Activated T-helper 2 cell treated with anti-CD3 and anti-CD28 coated beads, Interferon-gamma antibody, Interleukin-2, Interleukin-4, amounts not matched to agents 10 μg/mL and 5 μg/mL and 100 μg/mL, durations not matched to agents 14 hours and 24 hours and 36 hours (primary cell): ENCODE measurements around the gene MCF2L. TPM values are rescaled to one million over a fixed set of nuclear protein-coding genes. Genes with fewer than 3 reads are reported as not detected.

Source experiments
- DNase-seq: peaks from one replicate; pipeline ENCODE4 v3.0.0; 2021; ENCODE audit warnings: low spot score
- H3K27ac Mint-ChIP-seq: one replicate; pipeline ENCODE4 v1.8.0; 2021; ENCODE audit warnings: mixed read lengths
- H3K27me3 Mint-ChIP-seq: one replicate; pipeline ENCODE4 v1.8.0; 2021; ENCODE audit warnings: low read depth, mixed read lengths
- H3K36me3 Mint-ChIP-seq: one replicate; pipeline ENCODE4 v1.8.0; 2021; ENCODE audit warnings: low read depth, mixed read lengths
- H3K4me1 Mint-ChIP-seq: one replicate; pipeline ENCODE4 v1.8.0; 2021; ENCODE audit warnings: low read depth, mixed read lengths
- H3K4me3 Mint-ChIP-seq: one replicate; pipeline ENCODE4 v1.8.0; 2021; ENCODE audit warnings: low read depth, mild to moderate bottlenecking, moderate library complexity, mixed read lengths
- H3K9me3 Mint-ChIP-seq: one replicate; pipeline ENCODE4 v1.8.0; 2021; ENCODE audit warnings: mixed read lengths
- intact Hi-C: fragments of 100-400 bp; cut with micrococcal nuclease; formaldehyde crosslinking; loops from one replicate; pipeline ENCODE4 v1.15.1; 2023
- total RNA-seq: library from RNA; stranded (reverse); gene quantifications from 2 replicates; pipeline ENCODE4 v1.2.3, GENCODE V29; 2022

The MCF2L gene
- total RNA-seq, 1 donor from 2014 or later, result 0.23 TPM

- Mint-ChIP-seq H3K27me3 (no peaks in the 10 kb centered on the region), H3K4me1 (no peaks in the 10 kb centered on the region), H3K9me3 (no peaks in the 10 kb centered on the region), H3K36me3 (no peaks in the 10 kb centered on the region), H3K27ac (no peak overlapping the region), H3K4me3 (no peak overlapping the region)
- intact Hi-C loops, result no loop called here
- no peak for DNase-seq
These were observed 48.6 kb downstream of the MCF2L start for GRCh38 chr13:113017506-113018215.

GRCh38 chr13:113018676-113019465 lies 49.9 kb downstream of the MCF2L start:
- intact Hi-C loops, result no loop called here
- Mint-ChIP-seq H3K27ac (no peak overlapping the region), H3K4me1 (no peaks in the 10 kb centered on the region), H3K27me3 (no peaks in the 10 kb centered on the region), H3K4me3 (no peak overlapping the region), H3K9me3 (no peaks in the 10 kb centered on the region), H3K36me3 (no peaks in the 10 kb centered on the region)
- no peak for DNase-seq

DNA sequence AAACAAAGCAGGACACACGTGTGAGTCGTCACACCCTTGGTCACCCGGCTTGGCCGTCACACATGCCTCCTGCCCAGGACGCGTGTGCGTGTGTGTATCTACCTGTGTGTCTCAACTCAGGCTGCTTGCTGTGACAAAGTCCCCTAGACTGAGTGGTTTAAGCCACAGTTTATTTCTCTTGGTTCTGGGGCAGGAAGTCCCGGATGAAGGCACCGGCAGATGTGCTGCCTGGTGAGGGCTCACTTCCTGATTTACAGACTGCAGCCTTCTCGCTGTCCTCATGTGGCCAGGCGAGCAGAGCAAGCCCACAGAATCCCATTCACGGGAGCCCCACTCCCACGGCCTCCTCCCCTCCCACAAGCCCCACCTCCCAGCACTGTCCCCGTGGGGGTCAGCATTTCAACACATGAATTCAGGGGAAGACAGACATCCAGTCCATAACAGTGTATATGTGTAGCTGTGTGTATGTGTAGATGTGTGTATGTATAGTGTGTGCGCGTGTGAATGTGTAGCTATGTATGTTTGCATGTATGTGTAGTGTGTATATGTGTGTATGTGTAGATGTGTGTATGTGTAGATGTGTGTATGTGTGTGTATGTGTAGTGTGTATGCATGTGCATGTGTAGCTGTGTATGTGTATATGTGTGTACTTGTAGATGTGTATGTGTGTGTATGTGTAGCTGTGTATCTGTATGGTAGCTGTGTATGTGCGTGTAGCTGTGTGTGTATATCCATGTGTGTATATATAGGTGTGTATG lies 51.5 kb downstream of the MCF2L start:
- intact Hi-C loops, result no loop called here
- H3K9me3 Mint-ChIP-seq, result no peaks in the 10 kb centered on the region
- no peak overlapping the region for H3K4me3 Mint-ChIP-seq
- no peaks in the 10 kb centered on the region for H3K4me1 Mint-ChIP-seq
- no peaks in the 10 kb centered on the region for H3K36me3 Mint-ChIP-seq
- no peak overlapping the region for H3K27ac Mint-ChIP-seq
- DNase-seq, result no peak
- H3K27me3 Mint-ChIP-seq, result no peaks in the 10 kb centered on the region

DNA sequence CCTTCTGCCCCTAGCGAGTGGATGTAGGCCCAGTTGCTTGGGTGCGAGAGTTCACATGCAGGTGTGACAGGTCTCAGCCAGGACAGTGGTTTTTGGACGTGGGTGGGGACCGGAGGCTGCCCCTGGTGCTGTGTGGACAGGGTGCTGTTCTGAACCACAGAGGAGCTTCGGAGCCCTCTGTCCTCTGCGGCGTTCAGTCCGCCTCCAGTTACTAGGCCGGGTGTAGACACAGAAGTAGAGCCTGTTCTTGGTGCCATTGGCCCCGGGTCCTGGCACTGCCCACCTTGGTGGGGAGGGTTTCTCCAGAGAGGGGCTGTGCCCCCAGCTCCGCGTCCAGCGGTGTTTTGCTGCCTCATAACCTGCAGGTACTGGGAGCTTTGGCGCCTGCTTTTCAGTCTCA lies 52.4 kb downstream of the MCF2L start:
- Mint-ChIP-seq H3K4me3 (no peak overlapping the region), H3K4me1 (no peaks in the 10 kb centered on the region)
- intact Hi-C loops, result no loop called here

DNA sequence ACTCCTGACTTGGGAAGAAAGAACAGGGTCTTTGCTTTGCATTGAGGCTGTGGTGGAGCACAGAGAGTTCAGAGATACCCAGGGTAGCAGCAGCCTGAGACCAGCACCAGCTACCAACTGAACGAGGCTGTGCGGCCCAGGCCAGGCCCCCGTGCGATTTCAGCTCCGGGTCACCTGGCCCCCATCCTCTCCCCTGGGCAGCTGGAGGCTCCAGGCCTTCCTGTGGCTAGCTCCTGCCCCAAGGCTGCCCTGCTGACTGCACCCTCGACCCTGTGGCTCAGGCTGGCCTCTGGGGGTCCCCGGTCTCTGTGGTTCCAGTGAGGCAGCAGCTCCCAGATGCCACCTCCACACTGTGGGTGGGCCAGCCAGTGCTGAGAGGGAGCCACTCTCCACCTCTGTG lies 52.8 kb downstream of the MCF2L start:
- H3K27ac Mint-ChIP-seq, result no peak overlapping the region
- intact Hi-C loops, result no loop called here
- no peak for DNase-seq
- H3K4me3 Mint-ChIP-seq, result no peak overlapping the region
- no peaks in the 10 kb centered on the region for H3K27me3 Mint-ChIP-seq
- no peaks in the 10 kb centered on the region for H3K4me1 Mint-ChIP-seq
- H3K9me3 Mint-ChIP-seq, result no peaks in the 10 kb centered on the region
- no peaks in the 10 kb centered on the region for H3K36me3 Mint-ChIP-seq

More for the DNA sequence above, 52.4 kb downstream of the MCF2L start:
- no peak overlapping the region for H3K27ac Mint-ChIP-seq
- H3K9me3 Mint-ChIP-seq, result no peaks in the 10 kb centered on the region
- DNase-seq, result no peak
- no peaks in the 10 kb centered on the region for H3K27me3 Mint-ChIP-seq
- no peaks in the 10 kb centered on the region for H3K36me3 Mint-ChIP-seq

DNA sequence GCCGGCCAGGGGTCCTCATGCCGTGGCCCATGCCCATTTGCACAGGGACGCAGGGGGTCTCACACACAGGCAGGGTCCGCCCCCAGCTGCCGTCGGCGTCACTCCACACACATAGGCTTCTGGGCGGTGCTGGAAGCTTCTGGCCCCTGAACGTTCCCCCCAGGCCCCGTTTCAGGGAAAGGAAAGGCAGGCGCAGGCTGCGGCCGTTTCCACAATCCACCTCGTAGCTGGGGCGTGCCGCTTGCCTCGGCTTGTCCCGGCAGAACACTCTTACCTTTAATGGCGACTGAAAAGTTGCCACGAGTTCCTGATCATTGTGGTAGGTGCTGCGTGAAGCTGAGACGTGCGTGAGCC lies 53.4 kb downstream of the MCF2L start:
- DNase-seq, result no peak
- Mint-ChIP-seq H3K9me3 (no peaks in the 10 kb centered on the region), H3K27me3 (no peaks in the 10 kb centered on the region), H3K36me3 (no peaks in the 10 kb centered on the region), H3K27ac (no peak overlapping the region), H3K4me1 (no peaks in the 10 kb centered on the region), H3K4me3 (no peak overlapping the region)
- intact Hi-C loops, result no loop called here

DNA sequence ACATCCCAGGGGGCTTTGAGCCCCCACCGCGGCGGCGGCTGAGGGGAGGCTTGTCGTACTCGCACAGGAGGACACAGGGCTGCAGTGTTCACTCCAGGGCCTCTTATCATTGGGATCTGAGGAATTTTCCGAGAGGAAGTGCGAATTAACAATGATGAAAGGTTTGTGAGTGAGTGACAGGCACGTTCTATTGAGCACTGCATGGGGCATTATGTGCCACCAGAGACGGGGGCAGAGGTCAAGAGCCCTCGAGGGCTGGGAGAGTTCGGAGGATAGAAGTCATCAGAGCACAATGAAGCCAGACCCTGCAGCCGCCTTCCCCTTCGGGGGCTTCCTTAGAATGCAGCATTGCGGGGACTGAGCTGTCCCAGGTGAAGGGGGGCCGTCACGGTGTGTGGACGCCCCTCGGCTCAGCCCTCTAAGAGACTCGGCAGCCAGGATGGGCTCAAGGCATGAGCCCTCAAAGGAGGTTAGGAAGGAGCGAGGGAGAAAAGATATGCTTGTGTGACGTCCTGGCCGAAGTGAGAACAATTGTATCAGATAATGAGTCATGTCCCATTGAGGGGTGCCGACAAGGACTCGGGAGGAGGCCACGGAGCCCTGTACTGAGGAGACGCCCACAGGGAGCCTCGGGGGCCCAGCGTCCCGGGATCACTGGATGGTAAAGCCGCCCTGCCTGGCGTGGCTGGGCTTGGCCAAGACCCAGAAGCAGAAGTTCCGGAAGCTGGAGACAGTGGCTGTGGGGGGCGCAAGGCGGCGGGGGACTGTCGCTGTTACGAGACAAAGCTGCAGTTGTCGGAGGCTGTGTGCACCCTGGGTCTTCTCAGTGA lies 53.9 kb downstream of the MCF2L start:
- no peak overlapping the region for H3K27ac Mint-ChIP-seq
- no peaks in the 10 kb centered on the region for H3K4me1 Mint-ChIP-seq
- H3K4me3 Mint-ChIP-seq, result no peak overlapping the region
- no peak for DNase-seq
- no peaks in the 10 kb centered on the region for H3K27me3 Mint-ChIP-seq
- no peaks in the 10 kb centered on the region for H3K9me3 Mint-ChIP-seq
- intact Hi-C loops, result no loop called here
- no peaks in the 10 kb centered on the region for H3K36me3 Mint-ChIP-seq

GRCh38 chr13:113023694-113024430 lies 54.8 kb downstream of the MCF2L start:
- DNase-seq, result no peak
- H3K4me3 Mint-ChIP-seq, result no peak overlapping the region
- intact Hi-C loops, result no loop called here

GRCh38 chr13:113024466-113024865 lies 55.5 kb downstream of the MCF2L start:
- intact Hi-C loops, result no loop called here
- H3K27ac Mint-ChIP-seq, result no peak overlapping the region
- no peak overlapping the region for H3K4me3 Mint-ChIP-seq
- no peak for DNase-seq
- H3K36me3 Mint-ChIP-seq, result no peaks in the 10 kb centered on the region
- no peaks in the 10 kb centered on the region for H3K9me3 Mint-ChIP-seq
- H3K4me1 Mint-ChIP-seq, result no peaks in the 10 kb centered on the region
- no peaks in the 10 kb centered on the region for H3K27me3 Mint-ChIP-seq

More at GRCh38 chr13:113023694-113024430, 54.8 kb downstream of the MCF2L start:
- Mint-ChIP-seq H3K27ac (no peak overlapping the region), H3K4me1 (no peaks in the 10 kb centered on the region), H3K36me3 (no peaks in the 10 kb centered on the region), H3K9me3 (no peaks in the 10 kb centered on the region), H3K27me3 (no peaks in the 10 kb centered on the region)

GRCh38 chr13:113026391-113026910 lies 57.4 kb downstream of the MCF2L start:
- H3K27me3 Mint-ChIP-seq, result no peaks in the 10 kb centered on the region
- DNase-seq, result no peak
- no peak overlapping the region for H3K27ac Mint-ChIP-seq
- no peak overlapping the region for H3K4me3 Mint-ChIP-seq
- no peaks in the 10 kb centered on the region for H3K36me3 Mint-ChIP-seq
- no peaks in the 10 kb centered on the region for H3K9me3 Mint-ChIP-seq
- intact Hi-C loops, result no loop called here
- H3K4me1 Mint-ChIP-seq, result no peaks in the 10 kb centered on the region

GRCh38 chr13:113027095-113027494 lies 58.1 kb downstream of the MCF2L start:
- H3K27ac Mint-ChIP-seq, result no peak overlapping the region
- intact Hi-C loops, result no loop called here
- no peaks in the 10 kb centered on the region for H3K9me3 Mint-ChIP-seq
- DNase-seq, result no peak
- H3K4me1 Mint-ChIP-seq, result no peaks in the 10 kb centered on the region
- H3K36me3 Mint-ChIP-seq, result no peaks in the 10 kb centered on the region
- no peaks in the 10 kb centered on the region for H3K27me3 Mint-ChIP-seq
- no peak overlapping the region for H3K4me3 Mint-ChIP-seq

- H3K27ac Mint-ChIP-seq, result no peak overlapping the region
- H3K36me3 Mint-ChIP-seq, result no peaks in the 10 kb centered on the region
- no peak for DNase-seq
- H3K9me3 Mint-ChIP-seq, result no peaks in the 10 kb centered on the region
- H3K4me3 Mint-ChIP-seq, result no peak overlapping the region
- H3K27me3 Mint-ChIP-seq, result no peaks in the 10 kb centered on the region
- H3K4me1 Mint-ChIP-seq, result no peaks in the 10 kb centered on the region
- intact Hi-C loops, result no loop called here
These were observed 58.6 kb downstream of the MCF2L start for GRCh38 chr13:113027566-113027965.
